Fibroblast of mammary gland (primary cell): ENCODE results near the gene CHMP1A.

Experiments used
- DNase-seq: peaks from one replicate; pipeline ENCODE4 v3.0.0-alpha.2; 2010; ENCODE audit warnings: low read depth
- H3K4me3 ChIP-seq: 2 replicates; pipeline ENCODE4 v1.5.1; 2011; ENCODE audit warnings: low read depth, mild to moderate bottlenecking, low read length, moderate library complexity; ENCODE audit not compliant: control insufficient read depth
- TF ChIP-seq, protein P1 (sequence below): conservative IDR thresholded peaks from 2 replicates; pipeline ENCODE4 v1.5.1; 2011; ENCODE audit warnings: low read depth, low read length, inconsistent platforms; ENCODE audit not compliant: control insufficient read depth, insufficient read depth

Gene CHMP1A

GRCh38 chr16:89661215-89661614 is 3.7 kb upstream of the CHMP1A start:
- H3K4me3 ChIP-seq = no peak overlapping the region
- TF ChIP-seq, protein P1, sequence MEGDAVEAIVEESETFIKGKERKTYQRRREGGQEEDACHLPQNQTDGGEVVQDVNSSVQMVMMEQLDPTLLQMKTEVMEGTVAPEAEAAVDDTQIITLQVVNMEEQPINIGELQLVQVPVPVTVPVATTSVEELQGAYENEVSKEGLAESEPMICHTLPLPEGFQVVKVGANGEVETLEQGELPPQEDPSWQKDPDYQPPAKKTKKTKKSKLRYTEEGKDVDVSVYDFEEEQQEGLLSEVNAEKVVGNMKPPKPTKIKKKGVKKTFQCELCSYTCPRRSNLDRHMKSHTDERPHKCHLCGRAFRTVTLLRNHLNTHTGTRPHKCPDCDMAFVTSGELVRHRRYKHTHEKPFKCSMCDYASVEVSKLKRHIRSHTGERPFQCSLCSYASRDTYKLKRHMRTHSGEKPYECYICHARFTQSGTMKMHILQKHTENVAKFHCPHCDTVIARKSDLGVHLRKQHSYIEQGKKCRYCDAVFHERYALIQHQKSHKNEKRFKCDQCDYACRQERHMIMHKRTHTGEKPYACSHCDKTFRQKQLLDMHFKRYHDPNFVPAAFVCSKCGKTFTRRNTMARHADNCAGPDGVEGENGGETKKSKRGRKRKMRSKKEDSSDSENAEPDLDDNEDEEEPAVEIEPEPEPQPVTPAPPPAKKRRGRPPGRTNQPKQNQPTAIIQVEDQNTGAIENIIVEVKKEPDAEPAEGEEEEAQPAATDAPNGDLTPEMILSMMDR = no peak
- DNase-seq = no peak

DNA sequence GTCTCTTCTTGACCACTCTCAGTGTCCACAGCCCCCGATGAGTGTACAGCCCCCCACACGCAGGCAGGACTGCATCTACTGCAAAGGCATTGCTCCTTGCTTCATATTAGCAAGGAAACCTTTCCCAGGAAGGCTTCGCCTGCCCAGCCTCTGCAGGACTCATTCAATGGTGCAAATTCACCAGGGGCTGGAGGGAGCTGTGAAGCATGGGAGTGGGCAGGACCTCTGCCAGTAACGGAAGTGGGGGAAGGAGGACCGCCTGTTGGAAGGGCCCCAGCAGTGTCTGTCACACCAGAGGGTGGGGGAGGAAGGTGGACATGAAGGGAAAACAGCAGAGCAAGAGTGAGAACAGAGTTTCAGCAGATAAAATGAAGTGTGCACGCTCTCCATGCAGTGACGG is 2.6 kb upstream of the CHMP1A start:
- H3K4me3 ChIP-seq = no peak overlapping the region
- no peak for DNase-seq
- TF ChIP-seq, protein P1 = no peak

DNA sequence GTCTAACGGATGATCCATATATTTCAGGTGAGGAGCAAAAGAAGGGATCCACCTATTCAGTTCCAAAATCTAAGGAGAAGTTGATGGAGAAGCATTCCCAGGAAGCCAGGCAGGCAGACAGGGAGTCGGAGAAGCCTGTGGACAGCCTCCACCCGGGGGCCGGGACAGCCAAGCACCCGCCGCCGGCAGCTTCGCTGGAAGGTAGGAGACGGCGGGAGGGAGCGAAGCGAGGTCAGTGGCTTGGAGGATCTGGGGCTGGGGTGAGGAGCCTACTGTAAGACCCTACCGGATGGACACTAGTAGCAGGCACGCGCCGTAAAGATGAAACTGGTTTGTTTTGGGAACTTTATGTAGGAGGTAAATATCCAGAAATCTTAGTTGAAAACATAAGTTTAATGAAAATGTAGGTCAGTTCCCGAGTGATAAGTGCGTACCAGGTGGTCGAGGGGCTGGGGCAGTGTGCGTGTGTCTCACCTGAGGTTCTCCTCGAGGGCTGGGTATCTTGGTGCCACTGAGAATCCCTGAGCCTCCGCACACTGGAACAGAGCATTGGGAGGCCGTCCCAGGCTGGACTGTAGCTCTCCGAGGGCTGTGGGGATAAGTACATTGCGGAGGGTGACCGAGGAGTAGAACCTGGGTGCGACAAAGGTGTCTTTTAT is 842 bp upstream of the CHMP1A start:
- TF ChIP-seq, protein P1 = no peak
- DNase-seq = no peak
- H3K4me3 ChIP-seq = peak overlapping the region; percentile 96

DNA sequence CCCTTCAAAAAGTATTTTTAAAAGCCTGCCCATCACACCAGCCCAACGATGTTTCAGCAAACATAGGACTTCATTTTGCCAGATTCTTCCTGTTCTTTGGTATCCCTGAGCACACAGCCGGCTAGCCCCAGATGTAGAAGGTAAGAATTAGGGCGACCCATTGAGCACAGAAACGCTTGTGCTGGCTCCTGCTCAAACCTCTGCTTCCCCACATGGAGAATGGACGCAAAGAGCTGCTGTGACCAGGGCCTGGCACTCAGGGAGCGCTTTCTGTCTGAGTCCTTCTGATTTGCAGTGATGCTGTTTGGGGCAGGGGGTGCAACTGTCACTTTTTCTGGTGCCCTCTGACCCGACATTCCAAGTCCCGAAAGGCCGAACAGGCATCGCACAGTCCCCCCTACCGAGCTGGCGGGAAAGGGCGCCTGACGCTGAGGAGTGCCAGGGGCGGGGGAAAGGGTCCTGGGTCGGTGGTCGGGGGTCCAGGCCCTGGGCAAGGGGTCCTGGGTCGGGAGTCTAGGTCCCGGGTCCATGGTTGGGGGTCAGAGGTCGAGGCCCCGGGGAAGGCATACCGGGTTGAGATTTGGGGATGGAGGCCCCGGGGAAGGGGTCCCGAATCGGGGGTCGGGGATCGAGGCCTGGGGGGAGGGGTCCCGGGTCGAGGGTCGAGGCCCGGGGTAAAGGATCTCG is 930 bp downstream of the CHMP1A start:
- peak overlapping the region; percentile 96 for H3K4me3 ChIP-seq
- TF ChIP-seq, protein P1 = no peak
- DNase-seq = no peak

- no peak overlapping the region for H3K4me3 ChIP-seq
- no peak for DNase-seq
- TF ChIP-seq, protein P1 = no peak
Observed at GRCh38 chr16:89655062-89655643, 2.4 kb downstream of the CHMP1A start.

GRCh38 chr16:89653656-89654295 is 3.7 kb downstream of the CHMP1A start:
- TF ChIP-seq, protein P1 = no peak
- no peak overlapping the region for H3K4me3 ChIP-seq
- DNase-seq = no peak
